ENCODE measurements around the gene CLDN15.
"Not testable (repeated sequence)": the region's sequence is repeated elsewhere in the genome, so short reads cannot be mapped to it uniquely, and the experiment has no call there.

Gene CLDN15

DNA sequence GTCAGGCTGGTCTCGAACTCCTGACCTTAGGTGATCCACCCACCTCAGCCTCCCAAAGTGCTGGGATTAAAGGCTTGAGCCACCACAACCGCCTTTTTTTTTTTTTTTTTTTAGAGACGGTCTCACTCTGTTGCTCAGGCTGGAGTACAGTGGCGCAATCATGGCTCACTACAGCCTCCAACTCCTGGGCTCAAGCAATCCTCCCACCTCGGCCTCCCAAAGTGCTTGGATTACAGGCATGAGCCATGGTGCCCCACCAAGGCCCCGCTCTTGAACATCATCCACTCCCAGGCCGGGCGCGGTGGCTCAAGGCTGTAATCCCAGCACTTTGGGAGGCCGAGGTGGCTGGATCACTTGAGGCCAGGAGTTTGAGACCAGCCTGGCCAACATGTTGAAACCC lies 38.1 kb downstream of the CLDN15 start:
- not testable (repeated sequence) for DNase-seq

GRCh38 chr7:101198476-101198875 lies 39.1 kb downstream of the CLDN15 start:
- no peak for DNase-seq

- no peak for DNase-seq
Measured at GRCh38 chr7:101197991-101198390, 39.6 kb downstream of the CLDN15 start.

DNA sequence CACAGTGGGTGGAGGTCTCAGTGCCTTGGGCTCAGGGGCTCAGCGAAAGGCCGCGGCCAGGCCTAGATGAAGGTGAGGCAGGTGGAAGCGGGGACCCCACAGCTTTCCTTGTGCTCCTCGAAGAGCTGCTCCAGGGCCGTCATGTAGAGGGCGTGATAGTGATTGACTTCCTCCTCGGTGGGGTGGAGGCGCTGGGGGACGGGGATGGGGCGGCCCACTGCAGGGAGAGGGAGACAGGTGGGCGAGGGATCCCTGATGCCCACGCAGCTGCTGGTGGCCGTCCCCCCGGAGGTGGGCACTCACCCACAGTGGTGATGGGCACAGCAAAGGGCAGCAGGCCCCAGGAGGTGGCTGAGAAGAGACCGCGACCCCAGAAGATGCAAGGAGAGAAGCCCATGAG lies 41.7 kb downstream of the CLDN15 start:
- DNase-seq, result no peak

DNA sequence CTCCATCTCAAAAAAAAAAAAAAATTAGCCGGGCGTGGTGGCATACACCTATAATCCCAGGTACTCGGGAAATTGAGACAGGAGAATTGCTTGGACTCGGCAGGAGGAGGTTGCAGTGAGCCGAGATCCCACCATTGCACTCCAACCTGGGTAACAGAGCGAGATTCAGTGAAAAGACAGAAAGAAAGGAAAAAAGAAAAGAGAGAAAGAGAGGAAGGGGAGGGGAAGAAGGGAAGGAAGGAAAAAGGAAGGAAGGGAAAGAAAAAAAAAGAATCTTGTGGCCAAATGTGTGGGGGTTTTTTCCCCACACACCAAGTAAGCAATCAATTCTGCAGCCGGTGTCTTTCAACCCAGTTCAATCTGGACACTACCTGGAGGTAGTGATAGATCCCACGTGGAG lies 48.5 kb downstream of the CLDN15 start:
- DNase-seq, result no peak

- DNase-seq, result no peak
Measured at GRCh38 chr7:101186844-101187428, 50.7 kb downstream of the CLDN15 start.

- no peak for DNase-seq
Measured at GRCh38 chr7:101186194-101186593, 51.4 kb downstream of the CLDN15 start.

DNA sequence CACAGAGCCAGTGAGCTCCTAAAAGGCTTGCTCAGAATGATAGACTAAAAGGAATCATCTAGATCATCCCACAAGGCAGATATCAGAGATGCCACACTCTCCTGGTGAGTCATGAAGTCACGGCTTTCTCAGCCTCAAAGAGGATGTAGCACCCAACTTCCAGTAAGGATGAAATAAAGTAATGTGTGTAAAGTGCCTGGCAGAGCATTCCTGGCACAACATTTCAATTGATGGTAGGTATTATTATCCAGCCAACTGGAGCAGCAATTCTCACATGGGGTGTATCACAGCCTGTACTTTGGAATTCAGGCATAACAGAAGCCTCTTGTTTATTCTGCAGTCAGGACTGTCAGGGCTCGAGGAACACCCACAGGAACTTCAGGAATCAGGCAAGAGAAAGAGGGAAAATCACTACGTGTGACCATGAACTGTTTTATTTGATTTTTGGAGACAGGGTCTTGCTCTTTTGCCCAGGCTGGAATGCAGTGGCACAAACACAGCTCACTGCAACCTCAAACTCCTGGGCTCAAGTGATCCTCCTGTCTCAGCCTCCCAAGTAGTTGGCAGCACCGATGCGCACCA lies 52.3 kb downstream of the CLDN15 start:
- DNase-seq, result peak in 1 of 14 donors; percentile 37

Data from C1 segment of cervical spinal cord (tissue), 14 donors.